ENCODE results near the gene KIAA0825.

GRCh38 chr5:94623011-94623410 is 4.6 kb upstream of the KIAA0825 start:
- TF ChIP-seq CTCF (IDR thresholded peaks at IDR 0.05) (no peak), POLR2A (IDR thresholded peaks at IDR 0.05) (no peak)

Data from Peyer's patch (tissue), 4 donors.